DMS 273 treated with DMSO at 0.1 percent for 48 hours (cell line): Measurements from ENCODE around the gene DCDC2.
"Not testable (repeated sequence)": the region's sequence is repeated elsewhere in the genome, so short reads cannot be mapped to it uniquely, and the experiment has no call there.

Experiments
- DNase-seq: peaks from one replicate; lab custom pipeline; 2025; lab: John Stamatoyannopoulos, UW

The DCDC2 gene

GRCh38 chr6:24258214-24258613 lies 99.6 kb downstream of the DCDC2 start:
- DNase-seq = not testable (repeated sequence)

DNA sequence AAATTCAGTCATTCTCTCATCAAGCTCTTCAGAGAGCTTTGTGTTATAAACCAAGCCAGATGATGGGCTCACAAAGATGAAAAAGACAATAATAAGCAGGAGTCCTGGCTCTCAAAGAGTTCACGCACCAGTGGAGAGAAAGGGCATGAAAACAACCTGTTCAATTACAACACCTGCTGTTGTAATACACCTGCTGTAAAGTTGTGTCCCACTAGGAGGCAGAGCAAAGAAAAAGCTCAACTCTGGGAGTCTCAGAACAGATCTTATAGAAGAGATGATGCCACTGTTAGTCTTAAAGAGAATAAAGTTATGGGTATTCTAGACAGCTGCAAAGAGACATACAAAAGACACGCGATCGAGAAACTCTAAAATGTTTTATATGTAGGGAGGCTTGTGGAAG lies 100.6 kb downstream of the DCDC2 start:
- DNase-seq = no peak

GRCh38 chr6:24255676-24256075 lies 102.2 kb downstream of the DCDC2 start:
- DNase-seq = no peak

GRCh38 chr6:24253360-24253759 lies 104.5 kb downstream of the DCDC2 start:
- DNase-seq = no peak

DNA sequence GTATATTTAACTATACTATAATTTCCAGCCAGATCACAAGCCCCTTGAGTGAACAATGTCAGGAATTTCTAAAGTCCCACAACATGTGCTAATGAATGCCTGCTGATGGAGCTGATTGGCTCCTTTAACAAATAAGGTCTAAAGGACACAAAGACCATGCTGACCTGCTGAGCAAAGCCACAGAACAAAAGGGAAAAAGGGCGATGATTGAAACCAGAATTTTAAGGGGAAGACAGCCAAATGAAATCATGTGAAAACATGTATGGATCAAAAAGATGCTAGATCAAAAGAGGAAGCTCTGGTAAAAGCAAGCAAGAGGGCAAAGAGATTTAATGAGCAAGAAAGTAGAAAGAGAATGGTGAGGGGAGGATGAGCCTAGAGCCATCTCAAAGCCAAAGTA lies 105.6 kb downstream of the DCDC2 start:
- no peak for DNase-seq

- no peak for DNase-seq
These were observed 106.5 kb downstream of the DCDC2 start for GRCh38 chr6:24251339-24251738.

- DNase-seq = no peak
These were observed 107.9 kb downstream of the DCDC2 start for GRCh38 chr6:24249926-24250325.

DNA sequence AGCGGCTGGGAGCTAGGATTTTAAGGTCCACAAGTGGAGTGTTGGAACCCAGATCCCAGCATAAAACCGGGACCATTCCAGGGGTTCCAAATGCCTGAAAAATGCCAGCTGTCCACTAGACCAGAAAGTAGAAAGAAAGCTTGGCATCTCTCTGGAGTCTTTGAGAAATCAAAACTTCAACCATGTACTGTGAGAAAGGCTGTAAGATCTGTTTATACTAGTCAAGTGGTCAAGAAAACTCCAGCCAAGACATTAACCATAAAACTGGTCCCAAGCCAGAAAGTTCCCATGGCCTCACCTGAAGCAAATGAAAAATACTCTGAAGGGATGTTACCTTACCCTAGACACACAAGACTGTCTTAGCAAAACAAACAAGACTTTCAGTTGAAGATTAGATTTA lies 112.6 kb downstream of the DCDC2 start:
- no peak for DNase-seq

GRCh38 chr6:24242924-24243323 lies 114.9 kb downstream of the DCDC2 start:
- no peak for DNase-seq

- not testable (repeated sequence) for DNase-seq
These were observed 116.1 kb downstream of the DCDC2 start for GRCh38 chr6:24241779-24242178.

GRCh38 chr6:24240943-24241342 lies 116.9 kb downstream of the DCDC2 start:
- DNase-seq = no peak

DNA sequence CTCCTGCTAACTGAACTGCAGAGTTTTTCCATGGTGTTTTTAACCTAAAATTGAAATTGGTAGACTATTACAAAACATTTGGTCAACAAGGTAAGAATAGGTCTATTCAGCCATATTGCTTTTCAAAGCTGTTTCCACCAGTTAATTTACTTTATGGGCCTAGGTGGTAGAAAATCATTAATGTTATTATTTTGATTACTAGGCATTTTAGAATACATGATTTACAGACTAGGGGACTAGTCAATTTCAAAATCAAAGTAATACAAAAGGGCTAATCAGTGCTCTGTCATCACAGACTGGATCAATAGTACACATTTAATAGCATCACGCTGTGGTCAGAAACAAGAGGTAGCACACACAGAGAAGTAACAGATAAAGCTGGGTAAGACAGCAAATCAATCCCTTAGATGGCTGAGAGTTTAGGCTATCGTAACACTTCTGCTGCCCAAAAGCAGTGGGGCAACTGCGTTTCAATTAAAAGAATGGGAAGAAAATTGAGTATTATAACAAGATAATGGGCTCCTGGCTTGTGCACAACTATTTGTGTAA lies 117.4 kb downstream of the DCDC2 start:
- no peak for DNase-seq

- no peak for DNase-seq
These were observed 119.2 kb downstream of the DCDC2 start for GRCh38 chr6:24238700-24239099.

DNA sequence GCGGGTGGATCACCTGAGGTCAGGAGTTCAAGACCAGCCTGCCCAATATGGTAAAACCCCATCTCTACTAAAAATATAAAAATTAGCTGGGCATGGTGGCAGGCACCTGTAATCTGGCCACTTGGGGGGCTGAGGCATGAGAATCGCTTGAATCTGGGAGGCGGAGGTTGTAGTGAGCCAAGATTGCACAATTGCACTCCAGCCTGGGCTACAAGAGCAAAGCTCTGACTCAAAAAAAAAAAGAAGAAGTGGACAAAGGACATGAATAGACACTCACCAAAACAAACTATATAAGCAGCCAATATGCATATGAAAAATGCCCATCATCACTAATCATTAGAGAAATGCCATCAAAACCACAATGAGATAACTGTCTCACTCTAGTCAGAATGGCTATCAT lies 121.1 kb downstream of the DCDC2 start:
- not testable (repeated sequence) for DNase-seq

GRCh38 chr6:24233813-24234442 lies 123.9 kb downstream of the DCDC2 start:
- no peak for DNase-seq

- DNase-seq = no peak
These were observed 126.4 kb downstream of the DCDC2 start for GRCh38 chr6:24231438-24231977.

DNA sequence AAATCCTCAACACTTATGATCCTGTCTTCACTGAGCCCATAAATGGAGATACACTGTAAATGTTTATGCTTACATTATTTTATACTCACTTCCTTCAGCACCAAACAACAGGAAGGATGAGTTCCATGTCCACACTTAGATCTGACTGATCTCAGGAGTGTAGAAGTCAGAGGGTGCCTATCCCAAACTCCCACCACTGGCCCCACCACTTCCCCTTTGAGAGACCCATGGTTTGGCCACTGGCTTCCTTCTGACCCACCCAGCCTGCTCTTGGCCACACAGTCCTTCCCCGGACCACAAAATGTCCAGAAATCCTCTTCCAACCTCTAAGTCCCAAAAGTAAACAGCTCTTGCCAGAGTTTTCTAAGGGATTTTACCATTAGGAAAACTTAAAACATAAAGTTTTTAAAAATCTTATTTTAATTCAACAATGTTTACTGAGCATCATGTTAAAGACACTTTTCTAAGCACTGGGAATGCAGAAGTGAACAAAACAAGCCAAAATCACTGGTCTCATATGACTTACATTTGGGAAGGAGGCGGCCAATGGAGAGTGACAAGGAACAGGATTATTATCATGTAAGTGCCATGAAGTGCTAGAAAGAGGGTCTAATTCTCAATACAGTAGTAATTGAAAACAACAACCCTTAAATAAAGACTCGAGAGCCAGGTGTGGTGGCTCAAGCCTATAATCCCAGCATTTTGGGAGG lies 128.0 kb downstream of the DCDC2 start:
- DNase-seq = no peak

- no peak for DNase-seq
These were observed 129.1 kb downstream of the DCDC2 start for GRCh38 chr6:24228681-24229255.

GRCh38 chr6:24228123-24228522 lies 129.7 kb downstream of the DCDC2 start:
- no peak for DNase-seq

- DNase-seq = no peak
These were observed 130.3 kb downstream of the DCDC2 start for GRCh38 chr6:24227556-24227955.

- no peak for DNase-seq
These were observed 131.3 kb downstream of the DCDC2 start for GRCh38 chr6:24226541-24226940.

GRCh38 chr6:24225838-24226237 lies 132.0 kb downstream of the DCDC2 start:
- DNase-seq = no peak
